Stimulated activated CD4-positive, alpha-beta T cell treated with anti-CD3 and anti-CD28 coated beads, Interleukin-12 subunit alpha, Interleukin-12 subunit beta, amount 100 ng/mL, for 4 hours (primary cell): ENCODE measurements around the gene CSNK1G1.
"Not testable (repeated sequence)": the region's sequence is repeated elsewhere in the genome, so short reads cannot be mapped to it uniquely, and the experiment has no call there.

Source experiments
- DNase-seq: peaks from one replicate; pipeline ENCODE4 v3.0.0-alpha.2; 2020

Gene CSNK1G1

DNA sequence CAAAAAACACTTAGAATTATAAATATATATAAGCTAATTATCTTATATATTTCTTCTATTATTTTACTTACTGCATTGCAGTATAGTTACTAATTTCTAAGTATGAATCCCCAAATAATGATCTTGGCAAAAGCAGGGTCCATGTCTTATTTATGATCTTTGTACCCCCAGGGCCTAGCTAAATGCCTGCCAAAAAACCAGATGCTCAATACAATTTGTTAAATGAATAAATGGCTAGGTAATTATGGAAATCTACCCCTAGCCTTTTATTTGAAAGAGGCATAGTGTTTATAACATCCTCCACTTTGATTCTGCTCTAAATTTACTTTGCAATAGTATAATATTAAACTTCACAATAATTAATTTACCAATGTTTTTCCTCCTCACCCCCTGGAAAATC, 69.5 kb downstream of the CSNK1G1 start:
- DNase-seq: no peak

DNA sequence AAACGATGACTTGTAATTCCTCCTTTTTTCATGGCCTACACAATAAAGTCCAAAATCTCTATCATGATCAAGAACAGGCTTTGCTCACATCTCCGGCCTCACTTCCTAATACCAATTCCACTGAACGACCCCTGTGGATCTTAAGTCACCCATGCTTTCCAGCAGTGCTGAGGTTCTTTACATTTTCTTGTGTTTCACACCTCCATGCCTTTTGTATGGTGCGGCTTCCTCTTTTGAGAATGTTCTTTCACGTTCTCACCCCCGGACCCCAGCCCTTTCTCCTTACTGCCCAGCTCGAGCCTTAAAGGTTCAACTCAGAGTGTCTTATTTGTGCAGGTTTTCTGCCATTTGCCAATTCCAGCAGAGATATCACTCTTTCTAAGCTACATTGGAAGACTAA, 70.1 kb downstream of the CSNK1G1 start:
- no peak for DNase-seq

DNA sequence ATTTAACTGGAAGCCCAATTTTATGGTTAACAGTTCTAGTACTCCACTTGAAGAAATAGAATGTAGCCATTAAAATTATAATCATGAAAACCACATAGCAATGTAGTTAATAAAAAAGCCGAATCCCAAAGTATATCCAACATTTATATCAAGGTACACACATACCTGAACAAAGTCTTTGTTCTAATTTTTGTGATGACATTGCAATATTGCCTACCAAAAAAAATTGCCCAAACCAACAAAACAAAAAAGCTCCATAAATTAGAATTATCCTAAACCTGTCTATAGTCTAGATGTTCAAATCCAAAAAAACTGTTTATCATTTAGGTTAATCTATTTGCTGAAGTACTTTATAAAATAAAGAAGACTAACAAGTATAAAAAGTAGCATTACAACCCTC, 70.8 kb downstream of the CSNK1G1 start:
- no peak for DNase-seq

DNA sequence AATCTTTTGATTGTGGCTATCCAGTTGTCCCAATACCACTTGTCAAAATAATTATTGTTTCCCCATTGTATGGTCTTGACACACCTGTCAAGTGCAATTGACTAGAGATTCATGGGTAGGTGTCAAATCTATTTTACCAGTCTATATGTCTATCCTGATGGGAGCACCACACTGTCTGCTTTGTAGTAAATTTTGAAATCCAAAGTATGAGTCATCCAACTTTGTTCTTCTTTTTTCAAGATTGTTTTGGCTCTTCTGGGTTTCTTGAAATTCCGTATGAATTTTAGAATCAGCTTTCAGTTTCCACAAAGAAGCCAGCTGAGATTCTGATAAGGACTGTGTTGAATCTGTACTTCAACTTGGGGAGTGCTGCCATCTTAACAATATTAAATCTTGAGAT, 71.9 kb downstream of the CSNK1G1 start:
- no peak for DNase-seq

GRCh38 chr15:64282701-64283100, 73.3 kb downstream of the CSNK1G1 start:
- no peak for DNase-seq

DNA sequence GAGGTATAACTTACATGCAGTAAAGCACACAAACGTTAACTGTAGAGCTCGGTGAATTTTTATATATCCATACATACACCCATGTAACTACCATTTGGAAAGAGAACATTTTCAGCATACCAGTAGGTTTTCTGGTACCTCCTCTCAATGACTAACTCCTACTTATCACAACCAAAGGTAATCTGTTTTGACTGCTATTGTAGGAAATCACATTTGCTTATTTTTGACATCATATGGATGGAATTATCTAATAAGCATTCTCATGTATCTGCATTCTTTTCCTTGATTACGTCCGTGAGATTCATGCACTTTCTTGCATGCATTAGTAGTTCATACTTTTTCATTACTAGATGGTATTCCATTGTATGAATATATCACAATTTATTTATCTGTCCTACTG, 76.8 kb downstream of the CSNK1G1 start:
- DNase-seq: no peak

- DNase-seq: no peak
These were observed 80.0 kb downstream of the CSNK1G1 start for GRCh38 chr15:64275934-64276333.

DNA sequence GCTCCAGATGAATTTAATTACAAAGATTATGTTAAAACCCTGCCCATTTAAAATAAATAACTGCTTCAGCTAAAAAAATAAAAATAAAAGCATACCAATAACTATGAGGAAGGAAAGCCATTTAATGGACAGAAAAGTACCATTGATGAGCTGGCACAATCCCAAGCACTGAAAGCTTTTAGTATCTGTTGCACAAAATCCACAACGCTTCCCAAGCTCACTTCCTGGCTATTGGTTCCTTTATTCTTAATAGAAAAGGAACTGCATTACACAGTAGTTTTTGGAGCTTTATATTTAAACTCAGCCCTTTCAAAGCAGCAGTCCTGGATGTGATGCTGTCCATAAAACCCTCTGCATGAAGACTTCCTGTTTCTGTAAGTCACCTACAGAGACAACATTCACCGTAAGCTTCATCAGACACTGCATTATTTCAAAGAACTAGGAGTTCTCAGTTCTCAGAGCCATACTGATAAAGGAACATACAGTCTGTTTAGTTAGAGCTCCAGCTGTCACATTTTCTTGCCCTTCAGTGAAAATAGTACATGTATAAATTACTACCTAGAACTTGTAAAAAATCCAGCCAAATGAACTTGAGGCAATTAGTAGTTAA, 81.5 kb downstream of the CSNK1G1 start:
- no peak for DNase-seq

DNA sequence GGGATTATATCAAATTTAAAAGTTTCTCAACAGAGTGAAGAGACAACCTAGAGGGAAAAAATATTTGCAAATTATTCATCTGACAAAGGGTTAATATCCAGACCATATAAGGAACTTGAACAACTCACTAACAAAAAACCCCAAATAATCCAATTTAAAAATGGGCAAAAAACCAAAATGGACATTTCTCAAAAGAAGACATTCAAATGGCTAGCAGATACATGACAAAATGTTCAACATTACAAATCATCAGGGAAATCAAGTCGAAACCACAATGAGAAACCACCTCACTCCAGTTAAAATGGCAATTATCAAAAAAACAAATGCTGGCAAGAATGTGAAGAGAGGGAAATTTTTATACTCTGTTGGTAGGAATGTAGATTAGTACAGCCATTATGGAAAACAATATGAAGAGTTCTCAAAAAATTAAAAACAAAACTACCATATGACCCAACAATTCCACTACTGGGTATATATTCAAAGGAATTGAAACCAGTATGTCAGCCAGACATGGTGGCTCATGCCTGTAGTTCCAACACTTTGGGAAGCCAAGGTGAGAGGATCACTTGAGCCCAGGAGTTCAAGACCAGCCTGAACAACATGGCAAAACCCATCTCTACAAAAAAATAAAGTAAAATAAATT, 88.5 kb downstream of the CSNK1G1 start:
- DNase-seq: no peak

DNA sequence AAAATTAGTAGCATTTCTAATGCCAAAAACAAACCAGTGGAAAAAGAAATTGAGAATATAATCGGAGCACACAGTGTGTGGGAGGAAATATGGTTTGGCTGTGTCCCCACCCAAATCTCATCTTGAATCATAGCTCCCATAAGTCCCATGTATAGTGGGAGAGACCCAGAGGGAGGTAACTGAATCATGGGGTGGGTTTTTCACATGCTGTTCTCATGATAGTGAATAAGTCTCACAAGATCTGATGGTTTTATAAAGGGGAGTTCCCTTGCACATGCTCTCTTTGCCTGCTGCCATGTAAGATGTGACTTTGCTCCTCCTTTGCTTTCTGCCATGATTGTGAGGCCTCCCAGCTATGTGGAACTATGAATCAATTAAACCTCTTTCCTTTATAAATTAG, 90.8 kb downstream of the CSNK1G1 start:
- not testable (repeated sequence) for DNase-seq

DNA sequence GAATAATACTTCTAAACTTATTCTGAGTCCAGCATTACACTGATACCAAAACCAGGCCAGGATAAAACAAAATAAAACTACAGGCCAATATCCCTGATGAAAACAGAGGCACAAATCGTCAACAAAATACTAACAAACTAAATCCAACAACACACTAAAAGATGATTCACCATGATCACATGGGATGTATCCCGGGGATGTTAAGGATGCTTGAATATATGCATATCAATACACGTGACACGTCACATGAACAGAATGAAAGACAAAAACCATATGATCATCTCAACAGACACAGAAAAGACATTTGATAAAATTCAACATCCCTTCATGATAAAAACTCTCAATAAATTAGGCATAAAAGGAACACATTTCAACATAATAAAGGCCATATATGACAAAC, 91.5 kb downstream of the CSNK1G1 start:
- no peak for DNase-seq

DNA sequence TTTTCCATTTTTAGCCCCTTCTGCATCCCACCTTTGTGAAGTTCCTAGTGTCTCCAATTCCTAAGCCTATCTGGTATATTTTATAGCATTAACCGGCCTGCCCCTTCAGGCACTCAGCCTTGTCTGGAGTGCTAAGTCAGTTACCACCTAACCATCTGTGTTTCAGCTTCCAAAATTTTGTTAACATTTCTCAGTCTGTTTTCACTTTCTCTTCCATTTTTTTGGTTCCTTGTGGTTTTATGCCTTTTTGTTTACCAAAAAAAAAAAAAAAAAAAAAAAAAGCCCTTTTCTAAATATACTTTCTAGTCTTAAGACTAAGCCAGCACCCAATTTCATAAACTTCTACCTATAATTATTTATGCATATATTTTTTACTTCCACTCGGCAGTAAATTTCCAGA, 92.4 kb downstream of the CSNK1G1 start:
- no peak for DNase-seq

DNA sequence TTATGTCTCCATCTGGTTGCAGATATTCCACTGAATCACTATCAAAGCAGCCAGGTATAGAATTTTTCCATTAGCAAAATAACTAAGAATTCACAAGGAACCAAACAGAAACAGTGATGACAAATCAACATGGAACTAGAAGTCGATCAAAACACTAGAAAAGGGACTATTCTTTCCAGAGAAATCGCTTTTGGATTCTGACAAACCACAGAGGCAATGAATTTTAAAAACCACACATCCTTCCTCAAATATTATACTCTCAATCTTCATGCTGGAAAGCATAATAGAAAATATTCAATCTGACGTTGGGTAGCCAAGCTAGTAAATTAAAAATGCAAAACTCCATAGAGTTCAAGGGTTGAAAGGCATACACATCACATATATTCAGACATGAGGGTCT, 99.9 kb downstream of the CSNK1G1 start:
- DNase-seq: no peak

DNA sequence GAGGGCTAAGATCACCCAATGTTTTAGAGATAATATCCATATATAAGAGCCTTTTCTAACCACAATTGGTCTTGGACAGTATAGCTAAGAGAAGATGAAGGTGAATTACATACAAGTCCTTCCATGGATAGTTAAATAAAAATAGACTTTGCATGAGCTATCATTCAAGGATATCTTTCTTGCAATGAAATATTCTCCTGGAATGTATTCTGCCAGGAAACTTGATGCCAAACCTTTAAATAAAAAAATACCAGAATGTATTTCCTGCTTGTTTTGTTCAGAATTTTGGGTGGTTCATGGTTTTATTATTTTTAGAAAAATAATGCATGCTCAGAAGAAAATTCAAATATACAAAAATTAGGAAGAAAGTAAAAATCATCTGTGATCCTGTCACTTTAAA, 104.3 kb downstream of the CSNK1G1 start:
- DNase-seq: no peak

GRCh38 chr15:64251121-64251520, 104.9 kb downstream of the CSNK1G1 start:
- no peak for DNase-seq

GRCh38 chr15:64249883-64250575, 105.9 kb downstream of the CSNK1G1 start:
- DNase-seq: no peak

DNA sequence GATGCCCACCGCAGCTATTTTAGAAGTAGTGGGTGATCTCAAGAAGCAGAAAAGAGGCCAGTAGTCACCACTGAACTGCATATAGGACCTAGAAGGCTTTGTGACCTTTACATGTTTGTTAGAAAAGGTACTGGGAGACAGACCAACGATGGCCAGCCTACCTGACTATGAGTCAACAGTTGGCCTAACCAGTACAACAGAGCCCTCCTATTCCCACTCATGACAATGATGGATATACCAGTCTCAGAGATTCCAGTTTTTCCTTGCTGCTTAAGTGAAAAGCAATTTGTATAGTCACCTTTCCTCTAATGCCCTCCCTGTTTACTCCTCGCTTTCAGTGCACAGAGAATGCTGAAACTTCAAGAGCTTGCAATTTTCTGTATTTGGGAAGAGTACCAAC, 106.6 kb downstream of the CSNK1G1 start:
- no peak for DNase-seq

GRCh38 chr15:64247906-64248541, 107.9 kb downstream of the CSNK1G1 start:
- DNase-seq: no peak

- DNase-seq: no peak
These were observed 108.5 kb downstream of the CSNK1G1 start for GRCh38 chr15:64247535-64247905.

- no peak for DNase-seq
These were observed 109.4 kb downstream of the CSNK1G1 start for GRCh38 chr15:64246364-64247189.

DNA sequence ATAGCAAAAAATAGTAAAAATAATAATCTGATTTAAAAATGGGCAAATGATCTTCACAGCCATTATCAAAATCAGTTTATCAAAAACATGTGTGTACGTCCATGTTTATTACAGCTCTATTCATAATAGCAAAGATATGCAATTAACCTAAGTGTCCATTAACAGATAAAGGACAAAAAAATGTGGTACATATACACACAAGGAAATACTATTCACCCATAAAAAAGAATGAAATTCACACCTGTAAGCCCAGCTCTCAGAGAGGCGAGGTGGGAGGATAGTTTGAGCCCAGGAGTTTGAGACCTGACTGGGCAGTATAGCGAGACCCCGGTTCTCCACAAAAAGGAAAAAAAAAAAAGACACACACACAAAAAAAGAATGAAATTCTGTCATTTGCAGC, 110.6 kb downstream of the CSNK1G1 start:
- no peak for DNase-seq

DNA sequence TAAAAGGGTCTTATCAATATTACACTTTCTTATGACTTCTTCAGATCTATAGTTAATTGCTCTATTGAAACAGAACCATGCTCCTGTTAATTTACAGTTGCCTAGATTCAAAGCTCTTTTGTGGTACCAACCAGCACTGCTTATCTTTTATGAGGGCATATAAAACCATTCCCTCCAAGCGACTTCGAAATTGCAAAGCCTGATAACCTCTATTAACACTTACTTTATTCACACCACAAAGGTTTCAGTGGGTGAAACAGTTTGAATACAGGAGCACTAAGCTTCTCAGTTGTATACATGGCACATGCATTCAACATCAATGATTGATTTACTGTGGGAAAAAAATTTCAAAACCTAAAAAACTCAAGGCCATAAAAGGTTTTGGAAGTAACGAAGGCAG, 118.3 kb downstream of the CSNK1G1 start:
- no peak for DNase-seq
